GM18505 (cell line): ENCODE data around the gene PCNX4.

Source experiments
- ATAC-seq: cut with Tn5 transposase; IDR thresholded peaks from one replicate; pipeline ENCODE4 v1.9.1; 2021; ENCODE audit not compliant: unreplicated experiment
- POLR2A ChIP-seq: IDR thresholded peaks from 4 replicates; pipeline ENCODE4 v1.6.1; 2011; ENCODE audit warnings: borderline replicate concordance; ENCODE audit not compliant: insufficient read depth, insufficient read length; ENCODE audit errors: extremely low read depth

The PCNX4 gene

DNA sequence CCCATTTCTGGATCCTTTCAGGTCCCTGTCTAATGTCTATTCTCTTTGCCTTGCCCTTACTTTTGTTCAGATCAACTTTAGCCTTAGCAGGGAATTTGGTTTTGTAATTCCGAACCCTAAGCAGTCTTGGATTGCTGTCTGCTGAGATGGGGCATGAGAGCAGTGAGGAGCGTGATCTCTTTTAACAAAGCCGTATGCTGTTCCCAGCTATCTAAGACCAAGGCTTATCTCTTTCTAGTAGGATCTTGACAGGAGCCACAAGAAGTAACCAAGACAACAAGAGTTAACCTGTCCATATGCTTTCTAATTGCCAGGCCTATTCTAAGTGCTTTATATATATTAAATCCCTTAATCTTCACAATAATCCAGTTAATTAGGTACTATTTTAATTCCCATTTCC lies 78.0 kb downstream of the PCNX4 start:
- no peak for TF ChIP-seq POLR2A
- no peak for ATAC-seq

DNA sequence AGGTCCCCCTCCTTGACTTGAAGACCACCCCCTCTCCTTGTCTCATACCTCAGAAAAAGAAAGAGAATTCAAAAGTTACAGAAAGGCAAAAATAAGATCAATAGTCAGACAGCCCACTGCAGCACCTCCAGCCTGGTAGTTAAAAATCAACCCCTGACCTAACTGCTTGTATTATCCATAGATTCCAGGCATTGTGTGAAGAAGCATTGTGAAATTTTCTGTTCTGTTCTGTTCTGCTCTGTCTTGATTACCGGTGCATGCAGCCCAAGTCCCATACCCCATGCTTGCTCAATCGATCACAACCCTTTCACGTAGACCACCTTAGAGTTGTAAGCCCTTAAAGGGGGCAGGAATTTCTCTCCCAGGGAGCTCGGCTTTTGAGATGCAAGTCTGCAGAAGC lies 79.2 kb downstream of the PCNX4 start:
- TF ChIP-seq POLR2A = no peak
- ATAC-seq = no peak

DNA sequence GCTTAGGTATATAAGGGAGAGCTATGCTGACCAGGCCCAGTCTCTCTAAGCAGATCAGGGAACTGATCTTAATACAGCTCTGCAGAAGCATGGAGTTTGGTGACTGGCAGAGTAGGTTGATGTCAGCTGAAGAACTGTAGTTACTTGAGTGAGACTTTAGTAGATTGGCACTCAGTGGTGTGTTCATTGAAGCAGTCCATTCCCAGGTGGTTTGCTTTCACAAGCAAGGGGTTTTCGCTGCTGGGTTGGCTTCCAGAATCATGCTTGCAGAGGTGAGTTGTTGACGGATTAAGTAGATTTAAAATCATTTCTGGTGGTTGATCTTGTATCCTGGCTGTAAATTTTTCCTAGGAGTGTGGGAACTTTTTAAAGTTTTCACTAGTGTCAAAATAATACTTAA lies 80.0 kb downstream of the PCNX4 start:
- TF ChIP-seq POLR2A = no peak
- ATAC-seq = no peak

DNA sequence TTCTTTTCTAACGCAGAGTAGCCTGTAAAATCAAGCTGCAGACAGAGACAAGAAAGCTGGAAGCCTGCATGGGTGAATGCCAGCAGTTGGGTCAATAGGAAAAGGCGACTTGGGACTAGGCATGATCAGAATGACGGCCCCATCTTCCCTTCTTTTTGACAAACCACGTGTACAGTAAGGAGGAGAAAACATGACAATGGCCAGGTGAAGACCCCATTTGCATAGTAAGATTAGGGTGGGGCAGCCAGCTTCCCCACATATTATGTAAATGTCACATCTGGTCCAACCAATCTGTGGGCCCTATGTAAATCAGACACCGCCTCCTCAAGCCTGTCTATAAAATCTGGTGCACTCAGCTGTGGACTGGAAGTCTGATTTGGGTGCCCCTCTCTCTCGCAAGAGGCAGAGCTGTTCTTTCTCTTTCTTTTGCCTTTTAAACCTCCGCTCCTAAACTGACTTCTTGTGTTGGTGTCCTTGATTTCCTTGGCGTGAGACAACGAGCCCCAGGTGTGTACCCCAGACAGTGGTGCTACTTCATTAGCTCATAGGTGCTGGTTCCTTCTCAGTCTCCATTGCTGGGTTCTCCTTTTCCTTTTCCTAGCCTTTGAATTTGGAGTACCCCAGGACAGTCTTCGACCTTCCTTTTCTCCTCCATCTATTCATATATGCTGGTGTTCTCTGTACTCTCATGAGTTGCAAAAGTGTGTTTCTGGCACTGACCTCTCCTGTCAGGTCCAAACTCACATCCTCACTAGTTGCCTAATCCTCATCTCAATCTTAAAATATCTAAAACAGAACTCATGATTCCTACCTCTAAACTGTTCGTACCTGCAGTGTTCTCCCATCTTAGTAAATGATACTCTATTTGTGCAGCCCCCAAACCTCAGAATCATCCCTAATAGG lies 82.9 kb downstream of the PCNX4 start:
- ATAC-seq = no peak
- no peak for TF ChIP-seq POLR2A

DNA sequence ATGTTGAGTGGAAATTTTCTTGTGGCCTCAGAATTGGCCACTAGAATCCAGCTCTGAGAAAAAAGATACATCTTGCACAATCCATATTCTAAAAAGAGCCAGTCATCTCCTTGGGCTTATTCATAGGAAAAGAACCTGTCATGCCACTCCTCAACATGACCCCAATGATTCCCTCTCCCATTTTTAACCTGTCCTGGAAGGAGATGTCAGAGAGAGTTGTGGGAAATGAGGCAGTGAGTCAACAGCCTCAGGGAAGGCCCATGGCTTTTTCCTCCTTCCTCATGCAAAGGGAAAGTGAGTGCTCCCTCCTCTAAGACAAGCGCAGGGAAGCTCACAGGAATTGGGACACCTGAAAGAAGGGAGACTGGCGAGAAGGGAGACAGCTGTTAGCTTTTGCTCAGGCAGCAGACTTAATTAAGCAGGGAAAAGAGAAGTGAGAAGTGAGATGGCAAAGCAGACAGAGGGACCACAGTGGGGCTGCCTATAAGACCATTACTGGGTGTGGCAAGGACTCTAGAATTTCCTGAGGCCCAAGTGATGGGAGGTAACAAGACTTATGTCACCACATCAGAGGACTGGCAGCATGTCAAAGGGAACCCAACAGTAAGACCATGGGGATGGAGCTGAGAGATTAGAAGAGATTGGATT lies 83.7 kb downstream of the PCNX4 start:
- no peak for TF ChIP-seq POLR2A
- no peak for ATAC-seq

DNA sequence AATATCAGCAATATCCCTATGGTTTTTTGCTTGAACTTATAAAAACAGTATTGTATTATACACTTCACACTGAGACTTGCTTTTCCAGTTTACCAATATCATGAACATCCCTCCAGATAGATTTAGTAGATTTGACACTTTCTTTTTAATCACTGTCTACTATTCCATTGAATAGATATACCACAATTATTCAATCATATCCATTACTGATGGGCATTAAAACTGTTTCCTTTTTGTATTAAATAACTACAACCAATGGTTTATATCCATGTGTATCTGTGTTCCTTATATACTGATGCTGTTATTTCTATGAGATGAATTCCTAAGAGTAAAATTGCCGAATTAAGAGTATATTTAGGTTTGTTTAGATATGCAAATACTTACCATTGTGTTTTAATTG lies 86.4 kb downstream of the PCNX4 start:
- ATAC-seq = no peak
- no peak for TF ChIP-seq POLR2A

DNA sequence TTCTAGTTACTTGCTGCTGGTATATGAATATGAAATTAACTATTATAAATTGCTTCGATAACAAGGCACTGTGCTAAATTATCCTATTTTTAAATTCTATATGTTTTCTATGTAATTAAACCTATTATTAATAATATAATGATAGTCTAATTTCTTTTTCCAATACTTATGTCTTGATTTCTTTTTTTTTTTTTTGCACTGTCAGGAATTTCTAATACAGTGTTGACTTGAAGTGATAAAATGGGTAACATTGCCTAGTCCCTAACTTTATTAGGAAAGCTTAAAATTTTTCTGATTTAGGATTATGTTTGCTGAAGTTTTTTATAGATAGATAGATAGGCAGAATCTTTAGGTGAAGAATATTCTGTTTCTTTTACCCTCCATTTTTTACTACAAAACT lies 87.1 kb downstream of the PCNX4 start:
- no peak for ATAC-seq
- no peak for TF ChIP-seq POLR2A

DNA sequence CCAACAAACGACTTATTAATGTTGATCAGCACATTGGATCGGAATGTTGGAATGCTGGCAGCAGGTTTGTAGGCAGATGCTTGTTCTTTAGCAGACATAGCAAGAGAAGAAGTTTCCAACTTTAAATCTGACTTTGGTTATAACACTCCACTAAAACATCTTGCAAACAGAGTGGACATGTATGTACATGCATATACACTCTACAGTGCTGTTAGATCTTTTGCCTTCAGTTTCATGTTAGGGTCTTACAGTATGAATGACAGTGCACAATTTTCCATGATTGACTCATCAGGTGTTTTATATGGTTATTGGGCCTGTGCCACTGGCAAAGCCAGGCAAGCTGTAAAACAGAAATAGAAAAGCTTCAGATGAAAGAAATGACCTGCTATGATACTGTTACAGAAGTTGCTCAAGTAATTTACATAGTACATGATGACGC lies 87.7 kb downstream of the PCNX4 start:
- no peak for ATAC-seq
- TF ChIP-seq POLR2A = no peak

DNA sequence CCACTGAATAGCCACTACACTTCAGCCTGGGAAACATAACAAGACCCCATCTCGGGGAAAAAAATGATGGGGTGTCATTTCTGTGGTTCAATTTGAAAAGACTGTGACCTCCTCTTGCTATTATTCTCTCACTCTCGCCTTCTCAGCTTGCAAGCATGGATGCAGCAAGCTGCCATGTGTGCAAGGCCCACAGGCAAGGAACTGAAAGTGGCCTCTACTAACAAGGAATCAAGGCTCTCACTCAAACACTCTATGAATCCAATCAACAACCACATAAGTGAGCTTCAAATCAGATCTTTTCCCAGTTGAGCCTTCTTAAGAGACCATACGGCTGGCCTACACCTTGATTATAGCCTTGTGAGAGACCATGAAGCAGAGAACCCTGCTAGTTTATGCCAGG lies 91.4 kb downstream of the PCNX4 start:
- ATAC-seq = no peak
- no peak for TF ChIP-seq POLR2A

DNA sequence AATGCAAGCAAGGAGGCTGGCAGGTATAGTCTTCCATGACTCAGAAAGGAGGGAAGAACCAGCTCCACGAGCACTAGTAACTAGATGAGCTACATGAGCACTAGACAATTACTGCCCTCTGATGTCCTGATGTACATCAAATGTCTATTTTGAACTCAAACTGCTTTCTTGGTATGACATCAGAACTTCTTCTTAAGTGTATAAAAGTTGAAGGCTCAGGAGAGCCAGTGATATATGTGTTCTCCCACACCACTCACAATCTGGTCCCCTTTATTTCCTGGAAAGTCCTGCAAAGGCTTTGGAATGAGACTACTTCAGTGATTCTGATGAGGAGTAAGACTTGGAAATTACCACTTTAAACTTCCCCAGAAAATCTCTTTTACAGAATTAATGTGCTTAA lies 92.0 kb downstream of the PCNX4 start:
- TF ChIP-seq POLR2A = no peak
- ATAC-seq = no peak

DNA sequence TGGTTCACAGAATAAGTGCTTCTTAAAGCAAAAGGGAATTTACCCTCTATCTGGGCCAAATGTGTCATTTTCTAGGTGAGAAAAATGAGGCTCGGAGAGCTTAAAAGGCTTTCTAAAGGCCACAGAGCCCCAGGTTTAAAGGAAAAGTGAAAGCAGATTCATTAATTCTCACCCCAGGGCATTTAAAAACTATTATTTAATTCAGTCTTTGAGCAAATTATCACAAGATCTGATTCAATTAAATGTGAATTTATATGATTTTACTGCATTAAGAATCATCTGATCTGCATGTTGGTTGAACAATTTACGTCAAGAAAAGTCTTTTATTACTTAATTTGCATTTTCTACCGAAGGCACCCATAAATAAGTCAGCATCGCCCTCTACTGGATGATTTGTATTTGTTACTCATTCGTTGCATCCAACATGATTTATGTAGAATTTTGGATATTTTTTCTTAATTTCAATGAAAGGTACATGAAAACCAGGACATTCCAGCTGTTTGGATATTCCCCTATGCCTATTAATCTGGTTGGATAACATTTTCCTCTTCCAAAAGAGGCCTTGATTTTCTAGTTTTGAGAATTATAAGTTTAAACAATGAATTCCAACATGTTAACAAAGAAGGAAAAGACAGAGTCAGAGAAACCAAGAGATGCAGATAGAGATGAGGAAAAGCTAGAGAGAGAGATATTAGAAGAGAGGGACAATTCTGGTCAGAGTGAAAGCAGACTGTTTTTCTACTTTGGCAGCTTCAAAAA lies 92.6 kb downstream of the PCNX4 start:
- no peak for TF ChIP-seq POLR2A
- no peak for ATAC-seq

DNA sequence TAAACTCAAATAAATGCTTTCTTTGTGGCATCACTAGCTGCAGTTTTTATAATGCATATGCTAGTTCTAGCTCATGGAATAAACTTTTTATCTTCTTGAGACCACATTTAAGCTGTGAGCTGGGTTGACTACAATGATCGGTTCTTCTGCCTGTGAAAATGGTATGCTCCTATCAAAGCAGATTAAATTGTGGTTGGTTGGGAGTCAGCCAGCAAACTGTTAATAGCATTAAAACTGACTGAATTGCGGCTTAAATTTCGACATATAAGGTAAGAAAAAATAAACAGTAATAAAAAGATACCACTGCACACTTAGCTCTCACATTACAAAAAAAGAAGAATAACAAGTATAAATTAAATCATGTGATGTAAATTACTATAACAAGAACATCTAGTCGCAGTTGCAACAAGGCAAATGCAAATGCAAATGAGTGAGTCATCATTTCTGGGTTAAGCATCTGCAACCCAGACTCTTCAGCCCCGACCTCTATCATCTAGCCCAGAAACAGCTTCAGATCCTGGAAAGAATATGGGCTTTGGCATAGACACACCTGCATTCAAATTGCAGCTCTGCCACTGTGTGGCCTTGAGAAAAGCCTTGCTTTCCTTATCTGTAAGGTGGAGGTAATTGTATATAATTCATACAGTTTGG lies 93.3 kb downstream of the PCNX4 start:
- no peak for ATAC-seq
- TF ChIP-seq POLR2A = no peak

DNA sequence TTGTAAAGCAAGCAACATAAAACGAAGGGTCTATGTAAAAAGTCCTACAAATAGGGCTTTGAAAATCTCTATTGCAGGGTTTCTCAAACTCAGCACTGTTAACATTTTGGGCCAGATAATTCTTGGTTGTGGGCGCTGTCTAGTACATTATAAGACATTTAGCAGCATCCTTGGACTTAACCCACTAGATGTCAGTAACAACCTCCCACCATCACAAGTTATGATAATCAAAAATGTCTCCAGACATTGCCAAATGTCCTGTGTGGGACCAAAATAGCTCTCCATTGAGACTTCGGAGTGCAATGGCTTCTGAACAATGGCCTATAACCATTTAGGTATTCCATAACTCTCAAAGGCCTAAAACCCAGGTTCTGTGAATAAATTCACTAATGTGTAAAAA lies 96.4 kb downstream of the PCNX4 start:
- ATAC-seq = no peak
- TF ChIP-seq POLR2A = no peak
